Activated T-helper 1 cell treated with anti-CD3 and anti-CD28 coated beads, Interleukin-2, amount 50 U/mL, for 16 hours (primary cell): Measurements from ENCODE around the gene IL6R.

ENCODE experiments used
- DNase-seq, 2 donors: peaks; one replicate each; pipeline ENCODE4 v3.0.0-alpha.2; 2020; ENCODE audit warnings: low read depth in 1 of 2, low spot score in 1 of 2

The IL6R gene

DNA sequence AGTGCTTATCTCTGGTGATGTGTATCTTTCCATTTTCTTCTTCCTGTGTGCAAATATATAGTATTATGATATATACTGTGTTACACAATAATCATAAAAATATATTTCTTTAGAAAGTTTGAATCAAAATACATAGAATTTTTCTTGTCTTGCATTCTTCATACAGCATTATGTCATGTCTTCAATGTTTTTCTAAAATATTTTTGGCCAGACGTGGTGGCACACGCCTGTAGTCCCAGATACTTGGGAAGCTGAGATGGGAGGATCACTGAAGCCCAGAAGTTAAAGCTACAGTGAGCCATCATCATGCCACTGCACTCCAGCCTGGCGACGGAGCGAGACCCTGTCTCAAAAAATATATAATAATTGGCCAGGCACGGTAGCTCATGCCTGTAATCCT, 41.6 kb downstream of the IL6R start:
- DNase-seq: no peak

DNA sequence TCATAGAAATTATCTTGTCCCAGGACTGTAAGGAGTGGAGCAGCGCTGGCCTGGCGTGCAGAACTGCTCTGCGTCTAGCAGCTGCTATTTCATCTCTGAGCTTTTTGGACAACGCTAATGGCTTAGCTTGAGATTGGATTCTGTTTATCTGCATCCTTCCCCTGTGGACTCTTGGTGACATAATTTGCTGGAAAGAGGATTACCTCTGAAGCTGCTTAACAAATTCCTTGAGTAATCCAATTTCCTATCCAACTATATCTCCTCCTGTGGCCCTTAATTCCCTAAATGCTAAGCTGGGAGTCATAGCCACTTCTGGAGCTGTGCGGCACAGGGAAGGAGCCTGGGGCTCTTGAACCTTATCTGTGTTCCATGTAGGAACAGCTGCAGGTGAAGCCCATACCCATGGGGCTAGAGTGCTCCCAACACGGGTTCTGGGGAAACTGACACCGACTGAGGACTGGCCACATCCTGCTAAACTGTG, 43.2 kb downstream of the IL6R start:
- no peak for DNase-seq

DNA sequence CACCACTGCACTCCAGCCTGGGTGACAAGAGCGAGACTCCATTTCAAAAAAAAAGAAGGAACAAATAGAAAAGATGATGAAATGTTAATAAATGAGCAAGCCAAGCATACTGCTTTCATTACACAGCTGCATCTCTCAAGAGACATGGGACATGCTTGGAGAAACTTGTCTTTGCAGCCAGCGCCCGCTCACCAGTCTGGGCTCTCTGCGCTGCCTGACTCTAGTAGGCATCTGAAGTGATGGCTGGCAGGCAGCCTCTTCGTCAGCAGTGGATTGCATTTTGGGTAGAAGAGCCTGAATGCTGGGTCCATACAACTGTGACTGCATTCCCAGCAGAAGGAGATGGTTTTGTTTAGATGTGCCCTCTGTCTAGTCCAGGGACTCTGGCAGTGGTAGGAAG, 48.0 kb downstream of the IL6R start:
- DNase-seq: no peak

DNA sequence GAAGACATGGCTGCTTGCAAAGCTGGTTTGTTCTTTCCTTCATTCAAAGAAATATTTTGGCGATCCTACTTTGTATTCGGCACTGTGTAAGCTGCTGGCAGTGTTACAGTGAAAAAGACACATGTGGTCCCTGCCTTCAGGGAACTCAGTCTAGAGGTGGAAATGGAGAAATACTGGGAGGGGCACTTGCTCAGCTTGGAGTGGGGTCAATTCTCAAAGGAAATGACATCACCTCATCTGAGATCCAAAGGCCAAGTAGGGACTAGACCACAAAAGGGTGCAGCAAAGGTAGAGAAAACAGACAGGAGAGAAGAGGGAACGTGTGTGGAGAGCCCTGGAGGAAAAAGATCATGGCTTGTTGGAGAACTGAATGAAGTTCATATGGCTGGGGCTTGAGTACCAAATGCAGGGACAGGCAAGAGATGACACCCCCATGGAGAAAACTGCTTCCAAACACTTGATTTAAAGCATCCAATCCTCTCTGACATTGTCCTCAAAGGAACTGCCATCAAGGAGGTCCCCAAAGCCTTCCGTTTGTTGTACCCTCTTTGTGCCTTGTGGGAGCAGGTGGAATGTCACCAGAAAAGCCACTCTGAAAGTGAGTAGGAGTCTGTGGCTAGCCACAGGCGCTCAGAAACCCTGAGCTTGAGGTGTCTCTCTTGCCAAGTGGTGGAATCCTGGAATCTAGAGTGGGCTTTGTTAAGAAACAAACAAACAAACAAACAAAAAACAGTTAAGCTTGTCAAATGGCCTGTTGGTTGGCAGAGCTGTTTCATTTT, 48.6 kb downstream of the IL6R start:
- no peak for DNase-seq

DNA sequence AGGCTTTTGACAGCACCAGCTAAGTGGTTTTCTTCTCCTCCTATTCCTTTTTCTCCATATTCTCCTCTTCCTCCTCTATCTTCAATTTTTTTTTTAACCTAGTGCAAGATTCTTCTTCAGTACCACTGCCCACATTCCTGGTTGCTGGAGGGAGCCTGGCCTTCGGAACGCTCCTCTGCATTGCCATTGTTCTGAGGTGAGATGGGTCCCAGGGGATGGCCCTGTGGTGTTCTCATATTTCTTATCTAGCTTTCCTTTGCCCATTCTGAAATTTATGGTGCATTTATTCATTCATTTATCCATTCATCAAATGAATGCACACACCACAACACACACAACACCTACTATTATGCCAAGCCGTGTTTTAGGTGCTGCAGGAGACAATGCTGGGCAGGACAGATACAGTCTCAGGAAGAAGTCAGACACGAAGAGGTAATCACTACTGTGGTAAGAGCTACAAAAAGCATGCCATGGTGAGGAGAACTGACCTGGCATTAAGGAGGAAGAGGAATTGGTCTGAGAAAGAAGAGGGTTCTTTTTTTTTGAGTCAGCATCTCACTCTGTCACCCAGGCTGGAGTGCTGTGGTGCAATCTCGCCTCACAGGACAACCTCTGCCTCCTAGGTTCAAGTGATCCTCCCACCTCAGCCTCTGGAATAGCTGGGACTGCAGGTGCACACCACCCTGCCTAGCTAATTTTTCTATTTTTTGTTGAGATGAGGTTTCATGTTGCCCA, 49.4 kb downstream of the IL6R start:
- no peak for DNase-seq

DNA sequence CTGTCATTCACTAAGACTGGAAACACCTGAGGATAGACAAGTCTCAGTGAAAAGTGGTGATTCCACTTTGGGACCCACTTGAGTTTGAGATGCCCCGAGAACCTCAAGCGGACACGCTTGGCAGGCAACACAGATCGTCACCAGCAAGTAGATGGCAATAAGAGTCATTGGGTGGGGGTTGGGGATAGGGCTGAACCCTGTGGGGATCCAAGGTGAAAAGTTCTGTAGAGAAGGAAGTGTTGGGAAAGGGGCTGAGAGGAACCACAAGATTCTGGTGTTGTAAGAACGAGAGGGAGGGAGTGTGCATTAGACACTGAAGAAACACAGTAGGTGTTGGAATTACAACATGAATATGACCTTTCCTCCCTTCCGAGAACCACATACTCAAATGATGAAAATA, 51.5 kb downstream of the IL6R start:
- no peak for DNase-seq

DNA sequence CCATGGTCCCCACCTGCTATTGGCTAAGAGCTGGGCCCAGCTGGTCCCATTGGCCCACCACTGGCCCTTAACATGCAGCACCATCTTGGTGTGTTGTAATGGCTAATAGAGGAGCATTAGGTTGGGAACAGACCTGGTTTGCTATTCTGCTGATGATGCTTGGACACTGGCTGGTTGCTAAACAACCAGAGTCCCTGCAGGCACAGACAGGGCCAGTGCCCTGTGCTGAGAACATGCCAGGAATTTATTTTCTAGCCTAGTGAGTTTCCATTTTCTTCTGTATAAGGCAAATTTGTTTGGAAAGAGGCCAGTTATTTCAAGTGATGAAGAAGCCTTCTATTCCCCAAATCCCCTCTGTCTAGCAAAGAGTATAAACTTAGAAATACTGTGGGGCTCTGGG, 53.9 kb downstream of the IL6R start:
- no peak for DNase-seq

DNA sequence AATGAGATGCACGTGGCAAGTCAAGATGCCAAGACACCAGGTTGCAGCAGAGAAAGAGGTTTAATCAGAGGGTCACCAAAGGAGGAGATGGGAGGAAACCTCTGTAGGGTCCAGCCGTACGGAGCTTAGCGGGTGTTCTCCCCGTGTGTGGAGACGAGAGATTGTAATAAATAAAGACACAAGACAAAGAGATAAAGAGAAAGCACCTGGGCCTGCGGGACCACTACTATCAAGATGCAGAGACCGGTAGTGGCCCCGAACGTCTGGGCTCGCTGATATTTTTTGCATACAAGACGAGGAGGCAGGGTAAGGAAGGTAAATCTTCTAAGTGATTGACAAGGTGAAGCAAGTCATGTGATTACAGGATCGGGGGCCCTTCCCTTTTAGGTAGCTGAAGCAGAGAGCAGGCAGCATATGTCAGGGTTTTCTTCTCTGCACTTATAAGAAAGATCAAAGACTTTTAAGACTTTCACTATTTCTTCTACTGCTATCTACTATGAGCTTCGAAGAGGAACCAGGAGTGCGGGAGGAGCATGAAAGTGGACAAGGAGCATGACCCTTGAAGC, 55.6 kb downstream of the IL6R start:
- no peak for DNase-seq

DNA sequence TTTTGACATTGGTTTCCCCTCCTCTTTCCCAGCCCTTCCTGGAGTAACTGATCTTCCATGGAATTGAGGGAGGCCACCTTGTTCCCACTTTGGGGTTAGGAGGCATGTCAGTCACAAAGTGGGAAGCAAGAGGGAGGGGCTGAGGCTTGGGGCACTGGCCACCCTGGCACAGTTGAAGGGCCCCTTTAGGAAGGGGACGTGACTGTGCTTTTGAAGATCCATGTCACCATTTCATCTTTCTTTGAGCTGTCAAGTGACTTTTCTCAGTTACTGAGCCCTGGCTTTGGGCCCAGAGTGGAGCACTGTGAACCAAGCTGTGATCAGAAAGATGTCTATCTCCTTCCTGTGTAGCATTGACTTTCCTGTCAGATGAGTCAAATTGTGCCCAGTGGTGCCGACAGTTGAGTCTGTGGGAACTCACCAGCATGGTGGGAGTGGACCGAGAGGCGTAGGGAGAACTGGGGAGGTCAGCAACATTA, 58.4 kb downstream of the IL6R start:
- DNase-seq: peak; percentile 35 to 50

DNA sequence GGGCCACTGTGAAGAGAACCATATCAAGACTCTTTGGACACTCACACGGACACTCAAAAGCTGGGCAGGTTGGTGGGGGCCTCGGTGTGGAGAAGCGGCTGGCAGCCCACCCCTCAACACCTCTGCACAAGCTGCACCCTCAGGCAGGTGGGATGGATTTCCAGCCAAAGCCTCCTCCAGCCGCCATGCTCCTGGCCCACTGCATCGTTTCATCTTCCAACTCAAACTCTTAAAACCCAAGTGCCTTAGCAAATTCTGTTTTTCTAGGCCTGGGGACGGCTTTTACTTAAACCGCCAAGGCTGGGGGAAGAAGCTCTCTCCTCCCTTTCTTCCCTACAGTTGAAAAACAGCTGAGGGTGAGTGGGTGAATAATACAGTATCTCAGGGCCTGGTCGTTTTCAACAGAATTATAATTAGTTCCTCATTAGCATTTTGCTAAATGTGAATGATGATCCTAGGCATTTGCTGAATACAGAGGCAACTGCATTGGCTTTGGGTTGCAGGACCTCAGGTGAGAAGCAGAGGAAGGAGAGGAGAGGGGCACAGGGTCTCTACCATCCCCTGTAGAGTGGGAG, 60.6 kb downstream of the IL6R start:
- DNase-seq: no peak

DNA sequence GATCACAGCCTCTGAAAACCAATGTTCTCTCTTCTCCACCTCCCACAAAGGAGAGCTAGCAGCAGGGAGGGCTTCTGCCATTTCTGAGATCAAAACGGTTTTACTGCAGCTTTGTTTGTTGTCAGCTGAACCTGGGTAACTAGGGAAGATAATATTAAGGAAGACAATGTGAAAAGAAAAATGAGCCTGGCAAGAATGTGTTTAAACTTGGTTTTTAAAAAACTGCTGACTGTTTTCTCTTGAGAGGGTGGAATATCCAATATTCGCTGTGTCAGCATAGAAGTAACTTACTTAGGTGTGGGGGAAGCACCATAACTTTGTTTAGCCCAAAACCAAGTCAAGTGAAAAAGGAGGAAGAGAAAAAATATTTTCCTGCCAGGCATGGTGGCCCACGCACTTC, 61.1 kb downstream of the IL6R start:
- DNase-seq: no peak

DNA sequence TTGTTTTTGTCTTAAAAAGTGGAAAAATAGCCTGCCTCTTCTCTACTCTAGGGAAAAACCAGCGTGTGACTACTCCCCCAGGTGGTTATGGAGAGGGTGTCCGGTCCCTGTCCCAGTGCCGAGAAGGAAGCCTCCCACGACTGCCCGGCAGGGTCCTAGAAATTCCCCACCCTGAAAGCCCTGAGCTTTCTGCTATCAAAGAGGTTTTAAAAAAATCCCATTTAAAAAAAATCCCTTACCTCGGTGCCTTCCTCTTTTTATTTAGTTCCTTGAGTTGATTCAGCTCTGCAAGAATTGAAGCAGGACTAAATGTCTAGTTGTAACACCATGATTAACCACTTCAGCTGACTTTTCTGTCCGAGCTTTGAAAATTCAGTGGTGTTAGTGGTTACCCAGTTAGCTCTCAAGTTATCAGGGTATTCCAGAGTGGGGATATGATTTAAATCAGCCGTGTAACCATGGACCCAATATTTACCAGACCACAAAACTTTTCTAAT, 61.8 kb downstream of the IL6R start:
- no peak for DNase-seq

DNA sequence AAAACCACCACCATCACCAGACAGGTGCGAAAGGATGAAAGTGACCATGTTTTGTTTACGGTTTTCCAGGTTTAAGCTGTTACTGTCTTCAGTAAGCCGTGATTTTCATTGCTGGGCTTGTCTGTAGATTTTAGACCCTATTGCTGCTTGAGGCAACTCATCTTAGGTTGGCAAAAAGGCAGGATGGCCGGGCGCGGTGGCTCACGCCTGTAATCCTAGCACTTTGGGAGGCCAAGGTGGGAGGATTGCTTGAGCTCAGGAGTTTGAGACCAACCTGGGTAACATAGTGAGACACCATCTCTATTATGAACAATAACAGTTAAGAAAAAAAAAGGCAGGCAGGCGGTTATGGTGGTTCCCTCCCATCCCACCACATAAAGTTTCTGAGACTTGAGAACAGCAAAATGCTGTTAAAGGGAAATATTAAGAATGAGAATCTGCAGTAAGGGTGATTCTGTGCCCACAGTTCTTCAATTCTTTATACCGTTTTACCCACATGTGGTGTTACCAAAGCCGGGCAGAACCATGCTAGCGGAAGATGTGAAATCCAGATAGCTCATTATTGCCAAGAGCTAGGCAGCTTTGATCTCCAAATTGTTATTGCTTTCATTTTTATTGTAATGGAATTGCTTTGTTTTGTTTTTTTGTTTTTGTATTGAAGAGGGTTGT, 62.4 kb downstream of the IL6R start:
- DNase-seq: no peak

DNA sequence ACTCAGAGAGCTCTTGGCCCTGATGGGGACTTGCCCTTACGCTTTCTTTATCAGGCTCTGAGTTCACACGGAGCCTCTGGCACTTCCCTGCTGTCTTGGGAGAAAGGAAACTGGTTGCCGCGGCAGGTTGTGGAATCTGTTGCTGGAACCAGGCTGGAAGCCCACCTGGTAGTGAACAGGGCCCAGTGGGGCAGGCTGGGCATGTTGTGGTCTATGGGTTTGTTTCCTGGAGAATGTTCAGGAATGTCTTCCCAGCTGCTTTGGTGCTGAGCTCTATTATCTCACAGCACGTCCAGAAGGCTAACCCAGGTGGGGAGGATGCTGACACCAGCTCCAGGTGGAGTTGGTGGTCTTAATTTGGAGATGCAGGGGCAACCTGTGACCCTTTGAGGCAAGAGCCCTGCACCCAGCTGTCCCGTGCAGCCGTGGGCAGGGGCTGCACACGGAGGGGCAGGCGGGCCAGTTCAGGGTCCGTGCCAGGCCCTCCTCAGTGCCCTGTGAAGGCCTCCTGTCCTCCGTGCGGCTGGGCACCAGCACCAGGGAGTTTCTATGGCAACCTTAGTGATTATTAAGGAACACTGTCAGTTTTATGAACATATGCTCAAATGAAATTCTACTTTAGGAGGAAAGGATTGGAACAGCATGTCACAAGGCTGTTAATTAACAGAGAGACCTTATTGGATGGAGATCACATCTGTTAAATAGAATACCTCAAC, 63.5 kb downstream of the IL6R start:
- DNase-seq: no peak

DNA sequence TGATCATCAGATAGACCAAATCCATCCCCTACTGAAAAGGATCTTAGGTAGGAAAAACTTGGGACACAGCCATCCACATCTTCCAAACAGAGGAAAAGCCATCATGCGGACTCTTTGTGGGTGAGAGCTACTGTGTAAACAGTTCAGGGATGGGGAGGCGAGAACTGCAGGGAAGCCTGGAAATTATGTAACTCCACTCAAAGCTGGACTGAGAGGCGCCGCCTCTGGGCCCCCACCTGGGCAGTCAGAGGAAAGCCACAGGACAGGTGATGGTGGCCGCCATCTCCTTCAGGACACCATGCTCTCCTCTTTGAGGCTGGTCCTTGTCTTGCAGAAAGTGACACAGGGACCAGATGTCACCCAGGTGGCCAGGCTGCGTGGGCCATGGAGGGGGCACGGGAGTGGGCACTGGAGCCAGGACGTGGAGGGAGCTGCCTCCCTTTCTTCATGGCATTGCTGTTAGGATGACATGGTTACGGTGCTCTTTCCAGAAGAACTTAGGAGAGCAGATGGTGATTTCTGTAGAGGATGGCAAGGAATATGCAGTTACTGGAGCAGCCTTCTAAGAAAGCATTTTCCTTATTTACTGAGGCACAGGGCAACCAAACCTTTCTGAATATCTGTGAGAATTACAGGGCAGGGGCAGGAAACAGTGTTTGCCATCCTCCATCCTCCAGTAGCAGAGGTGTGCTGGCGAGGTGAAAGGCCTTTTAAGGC, 64.9 kb downstream of the IL6R start:
- no peak for DNase-seq

DNA sequence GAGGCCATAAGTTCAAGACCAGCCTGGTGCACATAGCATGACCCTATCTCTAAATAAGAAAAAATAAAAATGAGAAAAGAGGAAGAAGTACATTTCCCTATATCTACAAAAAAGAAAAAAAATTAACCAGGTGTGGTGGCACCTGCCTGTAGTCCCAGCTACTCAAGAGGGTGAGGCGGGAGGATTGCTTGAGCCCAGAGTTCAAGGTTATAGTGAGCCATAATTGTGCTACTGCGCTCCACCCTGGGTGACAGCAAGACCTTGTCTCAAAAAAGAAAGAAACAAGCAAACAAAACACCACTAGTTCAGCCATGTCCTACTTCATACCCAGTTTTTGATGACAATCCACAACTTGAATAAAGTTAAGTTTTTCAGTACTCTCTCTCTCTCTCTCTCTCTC, 66.2 kb downstream of the IL6R start:
- no peak for DNase-seq

DNA sequence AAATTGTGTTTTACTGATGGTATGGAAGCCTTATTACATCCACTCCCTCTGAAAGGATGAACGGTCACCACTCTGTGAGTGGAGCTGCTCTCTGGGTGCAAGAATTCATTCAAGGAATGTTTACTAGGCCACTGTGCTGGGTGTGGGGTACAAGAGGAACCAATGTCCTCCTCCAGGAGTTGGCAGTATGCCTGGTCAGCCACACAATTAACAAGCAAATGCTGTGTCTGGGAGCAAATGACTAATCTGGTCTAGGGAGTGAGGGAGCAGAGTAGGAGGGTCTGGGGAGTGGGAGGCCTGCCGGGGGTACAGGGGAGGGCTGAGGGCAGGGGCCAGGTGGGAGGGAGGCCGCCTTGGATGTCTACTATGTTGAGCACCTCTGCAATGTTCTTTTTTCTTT, 69.7 kb downstream of the IL6R start:
- DNase-seq: no peak

DNA sequence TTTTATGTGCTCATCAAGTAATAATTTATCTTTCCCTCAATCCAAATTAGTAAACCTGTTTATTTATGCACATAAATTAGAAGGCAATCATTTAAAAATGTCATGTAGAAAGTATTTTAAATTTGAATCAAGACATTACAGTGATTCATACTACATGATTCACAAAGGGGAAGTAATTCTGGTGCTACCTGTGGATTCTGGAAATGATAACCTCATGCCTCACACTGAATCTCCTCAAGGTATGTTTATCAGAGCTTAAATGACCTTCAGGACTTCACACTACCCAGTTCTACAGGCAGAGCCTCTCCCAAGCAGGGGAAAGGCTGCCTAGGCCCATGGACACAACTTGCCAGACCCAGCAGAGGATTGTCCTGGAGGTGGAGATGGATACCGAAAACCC, 71.6 kb downstream of the IL6R start:
- DNase-seq: no peak

DNA sequence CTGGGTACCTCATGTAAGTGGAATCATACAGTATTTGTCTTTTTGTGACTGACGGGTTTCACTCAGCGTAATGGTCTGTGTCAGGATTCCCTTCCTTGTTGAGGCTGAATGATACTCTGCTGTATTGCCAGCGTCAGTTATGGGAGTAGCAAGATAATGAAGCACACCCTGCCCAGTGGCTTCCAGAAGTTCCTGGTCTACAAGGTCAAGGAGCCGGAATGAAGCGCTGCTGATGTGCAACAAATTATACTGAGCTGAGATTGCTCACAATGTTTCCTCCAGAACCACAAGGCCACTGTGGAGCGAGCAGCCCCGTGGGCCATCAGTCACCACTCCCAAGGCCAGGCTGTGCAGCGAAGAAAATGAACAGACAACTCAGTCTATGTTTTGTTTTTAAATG, 72.9 kb downstream of the IL6R start:
- DNase-seq: no peak

DNA sequence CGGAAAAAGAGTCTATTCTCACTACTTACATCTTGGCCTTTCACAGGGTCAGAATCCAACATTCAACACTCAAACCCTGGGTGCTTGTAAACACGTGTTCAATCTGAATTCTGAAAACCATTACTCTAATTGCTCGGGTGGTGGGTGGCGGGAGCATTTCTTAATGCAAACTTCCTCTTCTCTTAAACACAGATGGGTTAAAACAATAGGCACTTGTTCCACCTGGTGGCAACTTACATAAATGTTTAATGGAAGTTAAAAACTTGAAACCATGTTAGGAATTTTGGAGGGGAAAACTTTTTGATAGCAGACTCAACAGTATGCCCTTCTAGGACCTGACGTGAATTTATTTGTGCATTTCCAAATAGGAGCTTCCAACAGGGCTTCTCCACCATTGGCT, 73.5 kb downstream of the IL6R start:
- no peak for DNase-seq
